ENCODE results near the gene LMOD3.
A peak's percentile ranks its signal among the peaks of the same experiment; 100 is the strongest.

The LMOD3 gene

GRCh38 chr3:69115731-69116130, 6.7 kb downstream of the LMOD3 start:
- ChIA-PET POLR2A (ENCODE audit: low non-redundant PET) (no interaction called here), CTCF (no interaction called here)
- peak; percentile 8 for DNase-seq (ENCODE audit: low spot score)
- no peak for TF ChIP-seq CTCF (conservative IDR thresholded peaks at IDR 0.05; ENCODE audit: low read depth)
- H3K27ac ChIP-seq, result no peak overlapping the region

GRCh38 chr3:69113536-69113935, 8.9 kb downstream of the LMOD3 start:
- ChIA-PET CTCF (no interaction called here), POLR2A (ENCODE audit: low non-redundant PET) (no interaction called here)
- no peak for TF ChIP-seq CTCF (conservative IDR thresholded peaks at IDR 0.05; ENCODE audit: low read depth)

GRCh38 chr3:69110941-69111546, 11.4 kb downstream of the LMOD3 start:
- no peak overlapping the region for H3K27ac ChIP-seq
- no peak for DNase-seq (ENCODE audit: low spot score)
- no peak for TF ChIP-seq CTCF (conservative IDR thresholded peaks at IDR 0.05; ENCODE audit: low read depth)
- CTCF ChIA-PET, result interaction anchor here (0.7 kb wide), 1 partner anchor 114 kb away, joined by 4 read pairs; no protein-coding TSS in a partner anchor
- POLR2A ChIA-PET (ENCODE audit: low non-redundant PET), result no interaction called here

More at GRCh38 chr3:69113536-69113935, 8.9 kb downstream of the LMOD3 start:
- no peak for DNase-seq (ENCODE audit: low spot score)
- no peak overlapping the region for H3K27ac ChIP-seq

- CTCF ChIA-PET, result interaction anchor here (0.6 kb wide), 1 partner anchor 288 kb away, joined by 5 read pairs; no protein-coding TSS in a partner anchor
- no peak for DNase-seq (ENCODE audit: low spot score)
- no peak overlapping the region for H3K27ac ChIP-seq
- POLR2A ChIA-PET (ENCODE audit: low non-redundant PET), result no interaction called here
- no peak for TF ChIP-seq CTCF (conservative IDR thresholded peaks at IDR 0.05; ENCODE audit: low read depth)
Observed at GRCh38 chr3:69108811-69109210, 13.6 kb downstream of the LMOD3 start.

- no peak overlapping the region for H3K27ac ChIP-seq
- DNase-seq (ENCODE audit: low spot score), result no peak
- CTCF ChIA-PET, result no interaction called here
- POLR2A ChIA-PET (ENCODE audit: low non-redundant PET), result no interaction called here
- no peak for TF ChIP-seq CTCF (conservative IDR thresholded peaks at IDR 0.05; ENCODE audit: low read depth)
Observed at GRCh38 chr3:69107841-69108240, 14.6 kb downstream of the LMOD3 start.

GRCh38 chr3:69105320-69105719, 17.1 kb downstream of the LMOD3 start:
- H3K27ac ChIP-seq, result no peak overlapping the region
- no peak for TF ChIP-seq CTCF (conservative IDR thresholded peaks at IDR 0.05; ENCODE audit: low read depth)
- CTCF ChIA-PET, result no interaction called here
- POLR2A ChIA-PET (ENCODE audit: low non-redundant PET), result no interaction called here
- no peak for DNase-seq (ENCODE audit: low spot score)

Data from RWPE1 (cell line).